Breast epithelium (tissue), 4 donors: Measurements from ENCODE around the gene DYNC1H1. TPM values are rescaled to one million over a fixed set of nuclear protein-coding genes. Genes with fewer than 3 reads are reported as not detected.
"Not testable (repeated sequence)": the region's sequence is repeated elsewhere in the genome, so short reads cannot be mapped to it uniquely, and the experiment has no call there.

Experiments
- DNase-seq, 2 donors: peaks; one replicate each; pipeline ENCODE4 v3.0.0-alpha.2; 2019; ENCODE audit warnings: low spot score in 2 of 2
- H3K27ac ChIP-seq, 2 donors: fragments of 200-600 bp; sonication (generic) in 1 of 2; one replicate each; pipeline ENCODE4 v1.5.1; 2016 to 2019; ENCODE audit warnings: mild to moderate bottlenecking in 1 of 2
- H3K27me3 ChIP-seq, 2 donors: fragments of 200-600 bp; sonication (generic) in 1 of 2; one replicate each; pipeline versions ENCODE4 v1.5.1 to v1.6.0; 2017 to 2019; ENCODE audit warnings: control low read depth in 1 of 2, mild to moderate bottlenecking in 1 of 2
- H3K36me3 ChIP-seq: fragments of 200-600 bp; one replicate; pipeline ENCODE4 v1.5.1; 2019
- H3K4me1 ChIP-seq, 2 donors: fragments of 200-600 bp; sonication (generic); one replicate each; pipeline ENCODE4 v1.5.1; 2016 to 2019; ENCODE audit warnings: control low read depth in 1 of 2
- H3K4me3 ChIP-seq, 3 donors: fragments of 200-600 bp; sonication (generic); 1 replicate in 2 of 3; 2 replicates in 1 of 3; pipeline ENCODE4 v1.5.1; 2016 to 2019; ENCODE audit warnings: mild to moderate bottlenecking in 3 of 3, moderate library complexity in 2 of 3
- H3K9me3 ChIP-seq, 2 donors: fragments of 200-600 bp; sonication (generic) in 1 of 2; one replicate each; pipeline ENCODE4 v1.5.1; 2016 to 2019; ENCODE audit warnings: control low read depth in 1 of 2
- POLR2A ChIP-seq: fragments of 450-650 bp; IDR thresholded peaks from one replicate; pipeline ENCODE4 v1.6.1; 2016; ENCODE audit warnings: antibody characterized with exemption, mild to moderate bottlenecking, moderate library complexity
- POLR2AphosphoS5 ChIP-seq, 3 donors: sonication (generic); formaldehyde crosslinking; IDR thresholded peaks; one replicate each; pipeline ENCODE4 v1.6.1; 2017; ENCODE audit warnings: antibody characterized with exemption in 3 of 3
- intact Hi-C: fragments of 100-400 bp; cut with DNase I; formaldehyde crosslinking; loops from one replicate; pipeline ENCODE4 v1.15.1; 2023; ENCODE audit warnings: low total_unique reads
- total RNA-seq, 3 donors: library from RNA; depleted of rRNA; stranded (reverse); fragments of >200 nt; gene quantifications; one replicate each; pipeline ENCODE4 v1.1.0, GENCODE V29; 2016
- TF ChIP-seq, protein P1 (sequence below), 3 donors: fragments of 450-650 bp; IDR thresholded peaks; one replicate each; pipeline ENCODE4 v1.5.1; 2016 to 2017; ENCODE audit warnings: antibody characterized with exemption in 3 of 3, mild to moderate bottlenecking in 3 of 3, moderate library complexity in 3 of 3

DYNC1H1 gene
- total RNA-seq, 3 donors from 2014 or later, result 355 to 424 (median 391) TPM

DNA sequence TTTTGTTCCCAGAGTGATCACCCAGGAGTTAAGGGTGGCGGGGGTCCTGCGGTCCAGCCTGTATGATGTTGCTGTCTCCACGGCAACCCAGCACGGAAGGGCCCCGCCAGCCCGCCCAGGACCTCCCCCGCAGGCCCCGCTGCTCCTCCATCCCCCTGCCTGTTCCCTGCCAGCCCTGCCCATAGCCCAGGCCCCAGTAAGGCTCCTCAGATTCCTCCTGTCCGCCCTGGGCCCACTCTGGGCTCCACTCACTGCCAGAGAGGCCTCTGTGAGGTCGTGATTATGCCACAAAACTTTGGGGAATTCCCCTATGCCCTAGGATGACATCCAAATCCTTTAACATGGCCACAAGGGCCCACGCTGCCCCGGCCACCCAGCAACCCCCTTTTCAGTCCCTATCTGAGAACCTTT, 101.7 kb downstream of the DYNC1H1 start:
- TF ChIP-seq, protein P1, sequence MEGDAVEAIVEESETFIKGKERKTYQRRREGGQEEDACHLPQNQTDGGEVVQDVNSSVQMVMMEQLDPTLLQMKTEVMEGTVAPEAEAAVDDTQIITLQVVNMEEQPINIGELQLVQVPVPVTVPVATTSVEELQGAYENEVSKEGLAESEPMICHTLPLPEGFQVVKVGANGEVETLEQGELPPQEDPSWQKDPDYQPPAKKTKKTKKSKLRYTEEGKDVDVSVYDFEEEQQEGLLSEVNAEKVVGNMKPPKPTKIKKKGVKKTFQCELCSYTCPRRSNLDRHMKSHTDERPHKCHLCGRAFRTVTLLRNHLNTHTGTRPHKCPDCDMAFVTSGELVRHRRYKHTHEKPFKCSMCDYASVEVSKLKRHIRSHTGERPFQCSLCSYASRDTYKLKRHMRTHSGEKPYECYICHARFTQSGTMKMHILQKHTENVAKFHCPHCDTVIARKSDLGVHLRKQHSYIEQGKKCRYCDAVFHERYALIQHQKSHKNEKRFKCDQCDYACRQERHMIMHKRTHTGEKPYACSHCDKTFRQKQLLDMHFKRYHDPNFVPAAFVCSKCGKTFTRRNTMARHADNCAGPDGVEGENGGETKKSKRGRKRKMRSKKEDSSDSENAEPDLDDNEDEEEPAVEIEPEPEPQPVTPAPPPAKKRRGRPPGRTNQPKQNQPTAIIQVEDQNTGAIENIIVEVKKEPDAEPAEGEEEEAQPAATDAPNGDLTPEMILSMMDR (IDR thresholded peaks at IDR 0.05), result no peak
- no peak for TF ChIP-seq POLR2A
- no peak for TF ChIP-seq POLR2AphosphoS5 (IDR thresholded peaks at IDR 0.05)
- DNase-seq, result no peak
- no peak overlapping the region for H3K27ac ChIP-seq
- H3K9me3 ChIP-seq, result no peaks in the 10 kb centered on the region
- H3K4me1 ChIP-seq, result no peaks in the 10 kb centered on the region
- intact Hi-C loops, result no loop called here
- no peaks in the 10 kb centered on the region for H3K27me3 ChIP-seq
- no peak overlapping the region for H3K4me3 ChIP-seq
- H3K36me3 ChIP-seq, result no peaks in the 10 kb centered on the region

DNA sequence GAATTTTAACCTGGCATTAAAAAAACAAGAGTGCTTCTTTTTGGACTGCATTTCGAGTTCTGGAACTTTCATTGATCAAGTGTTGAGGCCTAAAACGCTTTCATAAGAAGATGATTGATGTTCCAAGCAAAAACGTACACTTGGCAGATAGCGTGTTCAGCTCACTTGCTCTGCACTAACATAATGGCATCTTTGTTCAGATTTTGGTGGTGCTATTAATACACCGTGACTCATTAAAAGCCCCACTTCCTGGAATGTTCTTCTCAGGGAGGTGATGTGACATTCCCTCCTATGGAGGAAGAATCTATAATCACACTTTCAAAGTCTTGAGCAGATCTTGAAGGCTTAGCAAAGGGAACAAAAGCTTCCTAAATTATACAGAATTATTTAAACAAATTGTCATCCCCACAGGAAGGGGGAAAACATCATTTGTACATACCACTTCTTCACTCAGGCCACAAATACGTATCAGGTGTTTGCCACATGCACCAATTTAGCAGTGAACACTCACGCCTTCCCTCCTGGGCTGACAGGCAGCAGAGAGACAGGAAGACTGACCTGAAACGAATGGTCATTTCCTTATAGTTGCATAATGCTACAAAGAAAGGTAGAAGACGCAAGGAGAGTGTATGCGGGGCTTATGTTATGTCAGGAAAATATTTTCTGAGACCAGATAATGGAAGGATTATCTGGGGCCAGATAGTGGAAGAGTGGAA, 107.1 kb downstream of the DYNC1H1 start:
- intact Hi-C loops, result no loop called here
- Histone ChIP-seq H3K27ac (peak overlapping the region; percentile 91 to 92), H3K36me3 (no peaks in the 10 kb centered on the region), H3K9me3 (no peaks in the 10 kb centered on the region), H3K4me1 (no peaks in the 10 kb centered on the region), H3K27me3 (no peaks in the 10 kb centered on the region), H3K4me3 (no peak overlapping the region)
- peak in 1 of 2 donors; percentile 37 for DNase-seq
- TF ChIP-seq, protein P1 (IDR thresholded peaks at IDR 0.05), result no peak
- peak in 1 of 3 donors; percentile 51 for TF ChIP-seq POLR2AphosphoS5 (IDR thresholded peaks at IDR 0.05)

- DNase-seq, result no peak
- H3K27ac ChIP-seq, result no peak overlapping the region
- no peaks in the 10 kb centered on the region for H3K4me1 ChIP-seq
- H3K36me3 ChIP-seq, result no peaks in the 10 kb centered on the region
- intact Hi-C loops, result no loop called here
- H3K4me3 ChIP-seq, result no peak overlapping the region
- no peaks in the 10 kb centered on the region for H3K9me3 ChIP-seq
- TF ChIP-seq POLR2AphosphoS5 (IDR thresholded peaks at IDR 0.05) (no peak), POLR2A (no peak)
- TF ChIP-seq, protein P1 (IDR thresholded peaks at IDR 0.05), result no peak
- H3K27me3 ChIP-seq, result no peaks in the 10 kb centered on the region
These were observed 110.1 kb downstream of the DYNC1H1 start for GRCh38 chr14:102074415-102074964.

DNA sequence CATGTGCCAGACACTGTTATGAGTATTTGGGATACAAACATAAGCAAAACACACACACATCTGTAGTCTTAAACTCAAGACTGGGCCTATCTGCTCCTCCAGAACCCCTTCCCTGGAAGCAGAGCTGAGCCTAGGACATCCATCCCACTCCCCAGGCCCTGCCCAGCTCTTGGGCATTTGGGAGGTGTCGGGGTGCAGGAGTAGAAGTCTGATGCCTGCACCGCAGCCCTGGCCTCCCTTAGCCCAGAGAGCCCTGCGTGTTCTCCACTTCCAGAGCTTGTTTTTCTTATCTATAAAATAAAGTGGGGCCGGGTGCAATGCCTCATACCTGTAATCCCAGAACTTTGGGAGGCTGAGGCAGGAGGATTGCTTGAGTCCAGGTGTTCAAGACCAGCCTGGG, 110.8 kb downstream of the DYNC1H1 start:
- intact Hi-C loops, result no loop called here
- no peak for TF ChIP-seq POLR2AphosphoS5 (IDR thresholded peaks at IDR 0.05)
- TF ChIP-seq, protein P1 (IDR thresholded peaks at IDR 0.05), result no peak
- TF ChIP-seq POLR2A, result no peak
- no peaks in the 10 kb centered on the region for H3K9me3 ChIP-seq
- H3K36me3 ChIP-seq, result no peaks in the 10 kb centered on the region
- no peak for DNase-seq
- no peaks in the 10 kb centered on the region for H3K27me3 ChIP-seq
- H3K4me1 ChIP-seq, result no peaks in the 10 kb centered on the region
- H3K27ac ChIP-seq, result no peak overlapping the region
- no peak overlapping the region for H3K4me3 ChIP-seq

DNA sequence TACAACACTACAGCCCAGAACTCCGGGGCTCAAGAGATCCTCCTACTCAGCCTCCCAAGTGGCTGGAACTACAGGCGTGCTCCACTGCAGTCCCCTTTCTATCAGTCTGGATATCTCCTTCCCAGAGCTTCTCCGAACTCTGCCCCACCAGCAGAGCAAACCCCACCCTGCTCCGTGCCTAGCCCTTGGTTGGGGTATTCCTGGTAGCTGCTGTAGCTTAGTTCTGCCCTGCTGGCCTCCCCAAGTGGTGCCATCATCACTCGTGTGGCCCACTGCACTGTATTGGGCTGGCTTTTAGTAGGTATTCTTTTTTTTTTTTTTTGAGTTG, 113.0 kb downstream of the DYNC1H1 start:
- H3K27me3 ChIP-seq, result no peaks in the 10 kb centered on the region
- H3K9me3 ChIP-seq, result no peaks in the 10 kb centered on the region
- no peak for TF ChIP-seq POLR2A
- TF ChIP-seq, protein P1 (IDR thresholded peaks at IDR 0.05), result no peak
- no peak for TF ChIP-seq POLR2AphosphoS5 (IDR thresholded peaks at IDR 0.05)
- H3K36me3 ChIP-seq, result peaks cover 4% of the 10 kb centered on the region
- H3K4me1 ChIP-seq, result peaks cover 0 to 7% of the 10 kb centered on the region in 2 donors
- intact Hi-C loops, result no loop called here
- no peak for DNase-seq
- H3K27ac ChIP-seq, result no peak overlapping the region
- H3K4me3 ChIP-seq, result no peak overlapping the region

- intact Hi-C loops, H3K27me3 ChIP-seq, H3K9me3 ChIP-seq, DNase-seq, H3K36me3 ChIP-seq, H3K4me3 ChIP-seq, H3K27ac ChIP-seq: not testable (repeated sequence)
- peaks cover 0 to 16% of the 10 kb centered on the region in 2 donors for H3K4me1 ChIP-seq
These were observed 114.0 kb downstream of the DYNC1H1 start for GRCh38 chr14:102078361-102078791.
